ENCODE results near the gene WDR83.

DNA sequence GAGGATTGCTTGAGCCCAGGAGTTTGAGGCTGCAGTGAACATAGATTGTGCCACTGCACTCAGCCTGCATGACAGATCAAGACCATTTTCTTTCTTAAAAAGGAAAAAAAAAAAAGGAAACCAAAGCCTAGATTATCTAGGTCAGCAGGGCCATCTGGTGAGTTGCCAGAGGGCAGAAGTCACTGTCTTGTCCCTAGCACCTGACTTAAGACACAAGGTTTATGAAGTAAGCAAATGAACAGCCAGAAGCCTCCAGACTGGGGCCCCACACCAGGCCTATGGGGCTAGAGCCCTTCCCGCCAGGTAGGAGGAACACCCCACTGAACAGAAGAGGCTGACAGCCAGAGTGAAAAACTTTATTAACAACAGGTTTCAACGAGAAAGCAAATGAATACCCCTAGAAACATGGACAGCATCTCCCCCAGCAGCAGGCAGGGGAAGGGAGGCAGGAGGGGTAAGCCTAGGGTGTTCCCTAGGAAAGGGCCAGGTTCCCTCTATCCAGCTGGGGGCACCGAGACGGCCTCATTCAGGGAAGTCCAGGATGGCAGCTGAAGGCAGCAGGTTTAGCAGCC lies 1.2 kb downstream of the WDR83 start:
- TF ChIP-seq LARP7 (IDR thresholded peaks at IDR 0.05) (no peak), KAT2A (conservative IDR thresholded peaks at IDR 0.05; ENCODE audit: control insufficient read depth, low read depth, low read length) (no peak)
